SK-N-SH treated with all-trans-retinoic acid at 6 μM for 48 hours (cell line): ENCODE results near the gene MAGEB5.

Experiments
- ATAC-seq: fragments of 200-7000 bp; cut with Tn5 transposase; 3 replicates; pipeline ENCODE4 v1.9.1; 2020; ENCODE audit warnings: mild to moderate bottlenecking, moderate library complexity
- ARNTL ChIP-seq: fragments of 450-650 bp; formaldehyde crosslinking; IDR thresholded peaks from 2 replicates; pipeline ENCODE4 v1.5.0; 2020; ENCODE audit warnings: low read depth, mild to moderate bottlenecking, moderate library complexity, borderline replicate concordance
- BACH2 ChIP-seq: fragments of 250-450 bp; sonication (Bioruptor Pico); IDR thresholded peaks from 2 replicates; pipeline ENCODE4 v1.9.0; 2021; ENCODE audit warnings: mild to moderate bottlenecking, borderline replicate concordance
- CREB5 ChIP-seq: fragments of 250-450 bp; sonication (Bioruptor Pico); IDR thresholded peaks from 2 replicates; pipeline ENCODE4 v1.5.1; 2020; ENCODE audit warnings: low read depth, mild to moderate bottlenecking, moderate library complexity
- CSDC2 ChIP-seq: fragments of 250-450 bp; sonication (Bioruptor Pico); IDR thresholded peaks from 2 replicates; pipeline ENCODE4 v1.5.0; 2020; ENCODE audit warnings: mild to moderate bottlenecking, moderate library complexity
- ESRRG ChIP-seq: fragments of 250-450 bp; sonication (Bioruptor Pico); IDR thresholded peaks from 2 replicates; pipeline ENCODE4 v1.6.1; 2021; ENCODE audit warnings: mild to moderate bottlenecking
- GLIS3 ChIP-seq: fragments of 250-450 bp; sonication (Bioruptor Pico); IDR thresholded peaks from 2 replicates; pipeline ENCODE4 v1.5.0; 2020; ENCODE audit warnings: mild to moderate bottlenecking, moderate library complexity
- ISL1 ChIP-seq: fragments of 250-450 bp; sonication (Bioruptor Pico); IDR thresholded peaks from 2 replicates; pipeline ENCODE4 v2.1.2; 2022; ENCODE audit warnings: mild to moderate bottlenecking, moderate library complexity
- OSR1 ChIP-seq: fragments of 250-450 bp; sonication (Bioruptor Pico); IDR thresholded peaks from 2 replicates; pipeline ENCODE4 v1.8.0; 2022; ENCODE audit warnings: moderate library complexity, mild to moderate bottlenecking, inconsistent platforms
- PATZ1 ChIP-seq: fragments of 250-450 bp; sonication (Bioruptor Pico); IDR thresholded peaks from 2 replicates; pipeline ENCODE4 v1.8.0; 2020; ENCODE audit warnings: mild to moderate bottlenecking, moderate library complexity, borderline replicate concordance
- POU6F1 ChIP-seq: fragments of 250-450 bp; sonication (Bioruptor Pico); IDR thresholded peaks from 2 replicates; pipeline ENCODE4 v1.8.0; 2021; ENCODE audit warnings: low read depth, mild to moderate bottlenecking, moderate library complexity, borderline replicate concordance
- PPARA ChIP-seq: fragments of 250-450 bp; sonication (Bioruptor Pico); IDR thresholded peaks from 2 replicates; pipeline ENCODE4 v1.5.0; 2020; ENCODE audit warnings: mild to moderate bottlenecking, borderline replicate concordance
- RARB ChIP-seq: fragments of 250-450 bp; sonication (Bioruptor Pico); IDR thresholded peaks from 2 replicates; pipeline ENCODE4 v1.8.0; 2021; ENCODE audit warnings: mild to moderate bottlenecking, moderate library complexity
- SNAI2 ChIP-seq: fragments of 250-450 bp; sonication (Bioruptor Pico); IDR thresholded peaks from 2 replicates; pipeline ENCODE4 v1.5.0; 2020; ENCODE audit warnings: mild to moderate bottlenecking, moderate library complexity
- TCF4 ChIP-seq: fragments of 250-450 bp; sonication (Bioruptor Pico); IDR thresholded peaks from 2 replicates; pipeline ENCODE4 v1.8.0; 2021; ENCODE audit warnings: mild to moderate bottlenecking, moderate library complexity, borderline replicate concordance
- TOX ChIP-seq: fragments of 250-450 bp; sonication (Bioruptor Pico); IDR thresholded peaks from 2 replicates; pipeline ENCODE4 v1.8.0; 2021; ENCODE audit warnings: mild to moderate bottlenecking, moderate library complexity, borderline replicate concordance
- TSHZ2 ChIP-seq: fragments of 250-450 bp; sonication (Bioruptor Pico); IDR thresholded peaks from 2 replicates; pipeline ENCODE4 v1.5.0; 2020; ENCODE audit warnings: mild to moderate bottlenecking, moderate library complexity
- ZC3H10 ChIP-seq: fragments of 250-450 bp; sonication (Bioruptor Pico); IDR thresholded peaks from 2 replicates; pipeline ENCODE4 v1.5.1; 2021; ENCODE audit warnings: mild to moderate bottlenecking, moderate library complexity
- ZFP30 ChIP-seq: fragments of 450-650 bp; formaldehyde crosslinking; IDR thresholded peaks from 2 replicates; pipeline ENCODE4 v1.5.0; 2022; ENCODE audit warnings: mild to moderate bottlenecking, moderate library complexity
- ZNF70 ChIP-seq: fragments of 450-650 bp; formaldehyde crosslinking; IDR thresholded peaks from 2 replicates; pipeline ENCODE4 v1.5.0; 2020; ENCODE audit warnings: mild to moderate bottlenecking, moderate library complexity
- ZNF8 ChIP-seq: fragments of 450-650 bp; formaldehyde crosslinking; IDR thresholded peaks from 2 replicates; pipeline ENCODE4 v1.5.0; 2020; ENCODE audit warnings: mild to moderate bottlenecking, moderate library complexity

MAGEB5 gene

GRCh38 chrX:26208012-26208411 is 8.0 kb upstream of the MAGEB5 start:
- no peak for TF ChIP-seq ZC3H10
- TF ChIP-seq TCF4, result no peak
- TF ChIP-seq RARB, result no peak
- no peak for TF ChIP-seq ZNF70 (CRISPR knock-in tag)
- no peak for TF ChIP-seq OSR1 (CRISPR knock-in tag)
- TF ChIP-seq ZFP30, result no peak
- TF ChIP-seq TOX (CRISPR knock-in tag), result no peak
- no peak for TF ChIP-seq ARNTL (CRISPR knock-in tag)
- TF ChIP-seq ZNF8, result no peak
- TF ChIP-seq PATZ1, result no peak
- TF ChIP-seq BACH2 (CRISPR knock-in tag), result no peak
- TF ChIP-seq ISL1 (CRISPR knock-in tag), result no peak
- TF ChIP-seq PPARA, result no peak
- ATAC-seq, result no peak

- TF ChIP-seq ESRRG (CRISPR knock-in tag) (no peak), OSR1 (CRISPR knock-in tag) (no peak), TSHZ2 (no peak), ZNF70 (CRISPR knock-in tag) (no peak), ZNF8 (no peak), RARB (no peak)
- no peak for ATAC-seq
Measured at GRCh38 chrX:26219351-26219750, 3.4 kb downstream of the MAGEB5 start.

GRCh38 chrX:26234177-26234576 is 18.2 kb downstream of the MAGEB5 start:
- no peak for ATAC-seq
- TF ChIP-seq CREB5 (CRISPR knock-in tag) (no peak), ZC3H10 (no peak), PATZ1 (no peak), ZNF70 (CRISPR knock-in tag) (no peak), ISL1 (CRISPR knock-in tag) (no peak), PPARA (no peak)
- TF ChIP-seq, all 23 proteins: peak for 0

GRCh38 chrX:26253526-26253925 is 37.6 kb downstream of the MAGEB5 start:
- no peak for TF ChIP-seq BACH2 (CRISPR knock-in tag)
- TF ChIP-seq ISL1 (CRISPR knock-in tag), result no peak
- TF ChIP-seq SNAI2 (CRISPR knock-in tag), result no peak
- TF ChIP-seq ESRRG (CRISPR knock-in tag), result no peak
- TF ChIP-seq POU6F1 (CRISPR knock-in tag), result no peak
- no peak for TF ChIP-seq RARB
- TF ChIP-seq GLIS3 (CRISPR knock-in tag), result no peak
- no peak for TF ChIP-seq ZNF8
- TF ChIP-seq OSR1 (CRISPR knock-in tag), result no peak
- no peak for TF ChIP-seq TCF4
- no peak for TF ChIP-seq CREB5 (CRISPR knock-in tag)
- TF ChIP-seq CSDC2 (CRISPR knock-in tag), result no peak
- TF ChIP-seq ARNTL (CRISPR knock-in tag), result no peak
- ATAC-seq, result no peak
